ENCODE data around the gene GRM4.

- TF ChIP-seq ZNF274 (IDR thresholded peaks at IDR 0.05; ENCODE audit: low read depth, low read length) (no peak), SUZ12 (IDR thresholded peaks at IDR 0.05; ENCODE audit: extremely low read depth, insufficient read depth, insufficient read length) (no peak), YY1 (IDR thresholded peaks at IDR 0.05; ENCODE audit: insufficient read depth, insufficient read length) (no peak)
Observed at GRCh38 chr6:34068462-34069044, 77.3 kb downstream of the GRM4 start.
